Skeletal muscle satellite cell (primary cell): Measurements from ENCODE around the gene TMEM240.
"Not testable (repeated sequence)": the region's sequence is repeated elsewhere in the genome, so short reads cannot be mapped to it uniquely, and the experiment has no call there.

ENCODE experiments used
- H3K27me3 ChIP-seq: 2 replicates; pipeline ENCODE4 v1.7.0; 2013; ENCODE audit warnings: low read length; ENCODE audit not compliant: control insufficient read depth, insufficient read depth
- H3K36me3 ChIP-seq: 2 replicates; pipeline ENCODE4 v1.7.0; 2013; ENCODE audit warnings: mild to moderate bottlenecking, control low read depth, low read length; ENCODE audit not compliant: insufficient read depth
- H3K4me1 ChIP-seq: 2 replicates; pipeline ENCODE4 v1.7.0; 2013; ENCODE audit warnings: low read length; ENCODE audit not compliant: control insufficient read depth, insufficient read depth
- H3K4me2 ChIP-seq: 2 replicates; pipeline ENCODE4 v1.7.0; 2013; ENCODE audit warnings: mild to moderate bottlenecking, low read length
- H3K4me3 ChIP-seq: 2 replicates; pipeline ENCODE4 v1.7.0; 2013; ENCODE audit warnings: low read length
- H3K9ac ChIP-seq: 2 replicates; pipeline ENCODE4 v1.7.0; 2013; ENCODE audit warnings: mild to moderate bottlenecking, low read depth, low read length, moderate library complexity
- H3K9me3 ChIP-seq: replicated peaks from 2 replicates; pipeline ENCODE4 v1.7.0; 2013; ENCODE audit warnings: mild to moderate bottlenecking, control low read depth, low read length

TMEM240 gene

DNA sequence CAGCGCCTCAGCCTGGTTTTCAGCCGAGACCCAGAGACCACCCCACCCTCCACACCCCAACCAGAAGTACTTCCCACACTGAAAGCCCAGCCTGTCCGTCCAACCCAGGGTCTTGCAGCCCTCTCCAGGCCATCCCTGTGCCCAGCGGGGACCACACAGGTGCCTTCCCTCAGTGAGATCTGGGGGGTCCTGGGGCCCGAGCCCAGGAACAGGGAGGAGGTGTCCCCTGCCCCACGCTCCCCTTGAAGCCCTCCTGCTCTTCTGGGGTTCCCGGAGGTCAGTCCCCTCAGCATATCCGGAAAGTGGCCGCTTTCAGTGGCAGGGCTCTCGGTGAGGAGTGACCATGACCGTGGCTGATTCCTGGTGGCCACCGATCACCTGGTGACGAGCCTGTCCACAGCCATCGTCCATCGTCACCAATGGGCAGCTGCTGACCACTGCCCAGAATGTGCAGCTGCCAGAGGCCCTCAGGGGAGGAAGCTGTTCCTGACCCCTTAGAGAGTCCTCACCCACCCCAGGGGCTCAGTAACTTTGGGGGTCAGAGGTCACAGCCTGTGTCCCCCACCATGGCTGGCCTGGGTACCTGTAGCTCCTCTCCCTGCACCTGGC lies 3.4 kb downstream of the TMEM240 start:
- no peaks in the 10 kb centered on the region for H3K27me3 ChIP-seq
- H3K36me3 ChIP-seq: peaks cover 23% of the 10 kb centered on the region
- H3K9ac ChIP-seq: no peak overlapping the region
- no peaks in the 10 kb centered on the region for H3K9me3 ChIP-seq
- H3K4me1 ChIP-seq: peaks cover 5% of the 10 kb centered on the region
- no peak overlapping the region for H3K4me2 ChIP-seq
- H3K4me3 ChIP-seq: no peak overlapping the region

DNA sequence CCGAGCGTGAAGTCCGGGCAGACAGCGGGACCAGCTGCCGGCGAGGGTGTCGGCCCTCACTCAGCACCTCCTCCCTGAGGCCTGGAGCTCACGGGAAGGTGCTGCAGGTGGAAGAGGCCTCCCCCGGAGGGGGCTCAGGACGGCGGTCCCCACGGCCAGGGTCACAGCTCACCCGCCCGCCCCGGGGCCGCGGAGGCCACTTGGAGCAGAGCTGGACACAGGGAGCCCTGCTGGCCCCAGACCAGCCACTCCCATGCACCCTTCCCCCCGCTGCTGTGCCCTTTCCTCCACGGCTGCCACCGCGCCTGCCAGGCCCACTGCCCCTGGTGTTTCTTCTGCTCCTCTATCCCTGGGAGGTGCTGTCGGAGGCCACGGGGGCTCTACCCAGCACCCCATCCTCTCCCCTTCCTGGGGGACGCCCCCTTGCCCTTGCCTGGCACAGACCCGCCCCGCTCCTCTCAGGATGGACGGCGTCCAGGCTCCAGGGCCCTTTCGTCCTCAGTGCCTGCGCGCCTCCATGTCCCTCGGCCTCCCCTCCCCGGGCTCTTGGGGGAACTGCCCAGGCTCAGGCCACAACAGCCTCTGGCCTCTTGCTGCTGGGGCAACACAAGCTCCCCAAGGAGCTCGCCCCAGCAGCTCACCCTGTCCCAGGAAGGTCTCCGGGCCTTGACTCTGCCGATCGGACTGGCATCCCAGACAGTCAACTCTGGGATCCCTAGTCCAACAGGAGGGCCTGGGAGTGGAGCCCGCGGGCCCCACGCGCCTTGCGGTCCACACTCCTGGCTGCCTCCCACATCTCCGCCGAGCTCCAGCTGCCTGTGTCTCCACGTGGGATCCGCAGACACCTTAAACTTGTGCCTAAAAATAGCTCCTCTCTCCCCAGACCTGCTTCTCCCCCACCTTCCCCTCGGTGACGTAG lies 4.1 kb downstream of the TMEM240 start:
- no peak overlapping the region for H3K4me2 ChIP-seq
- no peaks in the 10 kb centered on the region for H3K27me3 ChIP-seq
- H3K9ac ChIP-seq: no peak overlapping the region
- no peak overlapping the region for H3K4me3 ChIP-seq
- peaks cover 3% of the 10 kb centered on the region for H3K9me3 ChIP-seq
- peaks cover 16% of the 10 kb centered on the region for H3K36me3 ChIP-seq
- peaks cover 5% of the 10 kb centered on the region for H3K4me1 ChIP-seq

DNA sequence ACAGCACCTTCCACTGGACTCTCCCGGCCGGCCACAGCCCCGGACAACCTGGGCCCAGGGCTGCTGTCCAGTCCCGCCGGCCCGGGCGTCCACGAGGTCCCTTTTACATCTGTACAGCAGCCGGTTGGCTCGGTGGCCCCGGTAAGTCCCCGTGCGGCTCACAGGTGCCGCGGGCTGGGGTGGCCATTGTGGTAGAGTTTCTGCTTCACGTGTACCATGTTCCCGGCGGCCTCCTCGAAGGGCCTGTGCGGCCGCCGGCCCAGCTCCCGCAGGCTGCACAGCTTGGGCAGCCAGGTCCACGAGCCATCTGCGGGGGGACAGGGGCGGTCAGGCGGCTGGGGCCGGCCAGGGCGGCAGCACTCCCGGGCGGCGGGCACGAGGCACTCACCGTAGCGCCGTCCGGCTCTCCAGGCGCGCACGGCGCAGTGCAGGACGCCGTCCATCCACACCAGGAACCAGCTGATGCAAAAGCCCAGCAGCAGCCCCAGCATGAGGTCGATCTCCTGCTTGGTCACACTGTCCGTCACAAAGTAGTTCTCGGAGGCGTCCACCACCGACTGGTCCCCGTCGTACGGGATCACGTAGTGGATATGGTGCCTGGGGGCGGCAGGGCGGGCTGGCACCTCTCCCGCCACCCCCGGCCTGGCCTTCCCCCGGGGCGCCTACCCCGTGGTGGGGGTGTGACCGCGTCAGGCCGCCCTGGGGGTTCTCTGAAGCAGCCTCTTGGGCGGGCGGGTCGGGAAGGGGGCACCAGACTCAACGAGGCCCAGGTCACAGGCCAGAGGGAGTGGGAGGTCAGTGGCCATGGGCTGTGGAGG lies 5.0 kb downstream of the TMEM240 start:
- H3K27me3 ChIP-seq: no peaks in the 10 kb centered on the region
- H3K9me3 ChIP-seq: peaks cover 3% of the 10 kb centered on the region
- H3K4me2 ChIP-seq: no peak overlapping the region
- no peak overlapping the region for H3K4me3 ChIP-seq
- H3K9ac ChIP-seq: no peak overlapping the region
- H3K4me1 ChIP-seq: no peaks in the 10 kb centered on the region
- H3K36me3 ChIP-seq: peaks cover 11% of the 10 kb centered on the region

DNA sequence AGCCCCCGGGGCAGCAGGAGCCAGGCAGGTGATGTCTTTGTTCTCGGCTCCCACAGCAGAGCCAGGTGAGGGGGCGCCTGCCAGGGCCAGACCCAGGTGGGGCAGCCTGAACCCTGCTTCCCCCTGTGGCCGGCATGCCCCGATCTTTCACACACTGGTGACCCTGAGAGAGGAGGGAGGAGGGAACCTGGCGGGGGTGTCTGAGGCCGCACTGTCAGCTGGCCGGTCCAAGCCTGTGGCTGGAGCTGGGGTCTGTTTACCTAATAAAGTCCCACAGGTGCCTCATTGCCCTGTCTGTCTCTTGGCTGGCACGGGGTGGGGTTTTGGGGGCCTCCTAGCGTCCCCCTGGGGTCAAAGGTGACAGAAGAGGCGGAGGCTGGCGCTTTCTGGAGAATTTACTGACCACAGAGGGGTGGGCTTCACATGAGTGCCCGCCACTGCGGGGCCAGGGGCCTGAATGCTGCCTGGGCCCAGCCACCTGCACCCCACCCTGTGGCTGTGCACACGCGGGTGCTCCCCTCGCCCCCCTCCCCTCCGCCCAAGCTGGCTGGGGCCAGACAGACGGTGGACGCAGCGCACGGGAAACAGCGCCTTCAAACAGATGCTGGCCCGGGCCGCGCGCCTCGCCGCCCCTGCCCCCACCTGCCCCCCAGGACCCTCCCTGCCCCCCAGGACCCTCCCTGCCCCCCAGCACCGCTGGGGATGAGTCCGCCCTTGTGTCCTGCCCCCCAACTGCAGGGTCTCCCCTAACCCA lies 5.8 kb downstream of the TMEM240 start:
- no peaks in the 10 kb centered on the region for H3K27me3 ChIP-seq
- H3K9me3 ChIP-seq: peaks cover 3% of the 10 kb centered on the region
- no peaks in the 10 kb centered on the region for H3K4me1 ChIP-seq
- H3K4me2 ChIP-seq: no peak overlapping the region
- H3K36me3 ChIP-seq: peaks cover 18% of the 10 kb centered on the region
- H3K9ac ChIP-seq: no peak overlapping the region
- no peak overlapping the region for H3K4me3 ChIP-seq

DNA sequence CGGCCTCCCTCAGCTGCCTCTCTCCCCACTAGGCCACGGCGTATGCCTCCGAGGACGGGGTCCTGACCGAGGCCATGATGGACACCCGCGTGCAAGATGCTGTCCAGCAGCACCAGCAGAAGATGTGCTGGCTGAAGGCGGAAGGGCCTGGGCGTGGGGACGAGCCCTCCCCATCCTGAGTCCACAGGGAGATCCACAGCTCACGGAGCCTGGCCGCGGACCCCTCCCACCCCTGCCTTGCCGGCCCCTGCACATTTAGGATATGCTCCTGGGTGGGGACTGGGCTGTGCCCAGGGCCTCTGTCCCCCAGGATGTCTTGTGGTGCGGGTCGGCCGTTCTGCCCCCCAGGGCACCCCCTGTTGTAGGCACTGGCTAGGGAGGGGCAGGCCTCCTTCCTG lies 6.5 kb downstream of the TMEM240 start:
- peaks cover 22% of the 10 kb centered on the region for H3K36me3 ChIP-seq

DNA sequence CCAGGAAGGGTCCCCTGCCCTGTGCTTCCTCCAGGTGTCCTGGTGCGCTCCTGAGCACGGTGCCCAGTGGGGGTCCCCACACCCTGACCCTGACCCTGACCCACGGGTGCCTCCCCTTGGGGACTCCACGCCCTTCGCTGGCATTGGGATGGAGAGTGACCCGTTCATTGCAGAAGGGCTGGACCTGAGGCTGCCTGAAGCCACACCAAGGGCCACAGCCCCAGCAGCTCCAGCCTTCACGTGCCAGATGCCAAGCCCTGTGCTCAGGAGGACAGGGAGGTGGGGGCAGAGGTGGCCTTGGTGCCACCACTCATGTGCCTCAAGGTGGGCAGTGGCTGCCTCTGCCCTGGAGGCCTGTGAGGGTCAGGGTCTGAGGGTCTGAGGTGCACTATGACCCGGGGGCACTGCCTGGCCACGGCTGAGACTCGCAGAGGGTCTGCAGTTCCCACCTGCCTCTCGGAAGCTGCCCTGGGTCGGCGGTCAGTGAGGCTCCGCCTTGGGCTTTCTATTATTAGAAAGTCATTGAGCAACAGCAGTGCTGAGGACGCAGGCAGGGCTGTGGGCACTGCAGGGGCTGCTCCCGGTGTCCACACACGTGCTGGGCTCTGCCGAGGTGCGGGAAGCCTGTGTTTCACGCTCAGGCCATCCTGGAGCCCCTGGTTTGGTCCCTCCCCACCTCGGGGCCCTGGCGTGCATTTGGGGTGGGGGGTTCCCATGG lies 7.1 kb downstream of the TMEM240 start:
- H3K4me3 ChIP-seq, H3K9me3 ChIP-seq, H3K27me3 ChIP-seq, H3K4me1 ChIP-seq, H3K4me2 ChIP-seq, H3K9ac ChIP-seq: not testable (repeated sequence)
- peaks cover 26% of the 10 kb centered on the region for H3K36me3 ChIP-seq

More for the DNA sequence above, 6.5 kb downstream of the TMEM240 start:
- H3K4me3 ChIP-seq, H3K9ac ChIP-seq, H3K4me1 ChIP-seq, H3K27me3 ChIP-seq, H3K9me3 ChIP-seq, H3K4me2 ChIP-seq: not testable (repeated sequence)

DNA sequence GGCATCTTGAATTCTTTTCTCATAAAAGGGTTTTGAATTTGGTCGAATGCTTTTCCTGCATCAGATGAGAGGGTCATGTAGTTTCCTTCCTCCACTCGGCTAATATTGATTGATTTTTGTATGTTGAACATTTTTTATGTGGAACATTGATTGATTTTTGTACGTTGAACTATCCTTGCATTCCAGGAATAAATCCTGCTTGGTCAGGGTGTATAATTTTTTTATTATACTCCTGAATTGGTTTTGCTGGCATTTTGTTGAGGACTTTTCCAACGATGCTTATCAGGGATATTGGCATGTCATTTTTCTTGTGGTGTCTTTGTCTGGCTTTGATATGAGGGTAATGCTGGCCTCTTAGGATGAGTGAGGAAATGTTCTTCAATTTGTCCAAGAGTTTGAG lies 8.5 kb downstream of the TMEM240 start:
- Histone ChIP-seq H3K9me3 (peaks cover 3% of the 10 kb centered on the region), H3K36me3 (peaks cover 25% of the 10 kb centered on the region), H3K4me2 (no peak overlapping the region), H3K4me1 (no peaks in the 10 kb centered on the region), H3K4me3 (no peak overlapping the region), H3K9ac (no peak overlapping the region), H3K27me3 (no peaks in the 10 kb centered on the region)

DNA sequence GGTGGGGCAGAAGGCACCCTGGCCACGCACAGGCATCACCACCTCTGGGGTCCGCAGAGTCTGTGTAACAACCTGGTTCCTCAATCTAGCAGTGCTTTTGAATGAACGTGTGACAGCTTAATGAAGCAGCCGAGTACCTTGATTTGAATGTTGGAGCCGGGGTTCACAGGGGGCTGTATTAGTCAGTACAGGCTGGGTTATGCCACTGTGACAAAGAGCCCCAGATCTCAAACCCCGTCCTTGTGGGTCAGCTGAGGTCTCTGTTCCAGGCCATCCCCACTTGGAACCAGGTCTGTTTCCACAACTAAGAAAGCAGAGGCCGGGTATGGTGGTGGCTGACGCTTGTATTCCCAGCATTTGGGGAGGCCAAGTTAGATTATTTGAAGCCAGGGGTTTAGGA lies 10.5 kb downstream of the TMEM240 start:
- Histone ChIP-seq H3K36me3 (peaks cover 35% of the 10 kb centered on the region), H3K9me3 (peaks cover 3% of the 10 kb centered on the region), H3K9ac (no peak overlapping the region), H3K4me3 (no peak overlapping the region), H3K27me3 (no peaks in the 10 kb centered on the region), H3K4me1 (no peaks in the 10 kb centered on the region), H3K4me2 (no peak overlapping the region)

DNA sequence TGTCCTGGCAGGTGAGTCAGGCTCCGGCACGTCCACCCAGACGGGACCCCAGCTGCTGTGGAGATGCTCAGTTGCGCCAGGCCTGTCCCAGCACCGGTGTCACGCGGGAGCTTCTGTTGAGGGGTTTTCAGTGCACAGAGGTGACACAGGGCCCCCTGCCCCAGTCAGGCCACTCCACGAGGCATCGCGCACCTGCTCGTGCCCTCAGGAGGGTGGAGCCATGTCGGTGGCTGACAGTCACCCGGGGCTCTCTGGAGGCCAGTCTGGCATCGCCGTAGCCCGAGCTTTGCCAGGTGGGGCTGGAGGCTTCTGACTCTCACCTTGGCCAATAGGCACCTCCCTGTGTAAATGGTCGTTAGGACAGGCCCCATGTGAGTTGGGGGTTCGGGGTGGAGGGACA lies 11.1 kb downstream of the TMEM240 start:
- Histone ChIP-seq H3K4me2 (no peak overlapping the region), H3K36me3 (peaks cover 37% of the 10 kb centered on the region), H3K4me3 (no peak overlapping the region), H3K4me1 (no peaks in the 10 kb centered on the region), H3K9me3 (peaks cover 3% of the 10 kb centered on the region), H3K27me3 (no peaks in the 10 kb centered on the region), H3K9ac (no peak overlapping the region)

DNA sequence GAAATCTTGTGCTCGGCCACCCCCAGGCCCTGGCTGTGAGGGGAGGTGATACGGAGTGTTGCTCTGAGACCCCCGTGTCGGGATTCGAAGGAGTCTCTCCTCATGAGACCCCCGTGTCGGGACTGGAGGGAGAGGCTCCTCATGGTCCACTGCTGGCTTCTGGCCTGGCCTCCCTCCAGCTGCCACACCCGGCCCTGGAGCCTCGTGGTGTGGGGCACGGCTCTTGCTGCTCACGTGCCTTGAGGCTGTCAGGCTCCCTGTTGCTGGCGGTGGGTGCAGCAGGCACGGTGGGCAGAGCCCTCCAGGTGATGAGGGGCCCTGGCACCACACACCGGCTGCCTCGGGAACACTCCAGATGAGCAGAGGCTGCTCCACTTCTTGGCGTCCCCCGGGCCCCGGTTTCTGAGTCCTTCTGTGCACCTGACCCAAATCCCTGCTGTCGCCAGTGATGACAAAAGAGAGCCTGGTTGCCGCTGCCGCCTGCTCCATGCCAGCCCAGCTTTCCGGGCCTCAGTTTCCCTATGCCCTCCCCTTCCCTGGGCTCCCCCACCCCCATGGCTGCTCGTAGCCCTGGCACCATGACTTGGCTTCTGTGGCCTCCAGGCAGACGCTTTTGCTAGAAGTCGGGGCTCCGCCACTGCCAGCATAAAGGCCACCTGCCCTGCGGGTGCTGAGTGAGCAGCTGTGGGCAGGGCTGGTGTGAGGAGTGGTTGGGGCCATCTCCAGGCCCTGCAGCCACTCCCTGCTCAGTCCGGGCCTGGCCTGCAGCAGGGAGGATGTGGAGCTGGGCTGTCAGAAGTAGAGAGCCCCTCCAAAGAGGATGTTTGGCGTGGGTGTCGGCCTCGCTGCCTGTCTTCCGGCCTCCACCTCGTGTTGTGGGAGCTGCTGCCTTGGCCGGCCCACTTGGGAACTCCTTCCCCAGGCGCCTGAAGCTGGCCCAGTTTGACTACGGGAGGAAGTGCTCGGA lies 11.8 kb downstream of the TMEM240 start:
- H3K4me3 ChIP-seq: no peak overlapping the region
- peaks cover 3% of the 10 kb centered on the region for H3K9me3 ChIP-seq
- no peaks in the 10 kb centered on the region for H3K27me3 ChIP-seq
- H3K36me3 ChIP-seq: peaks cover 39% of the 10 kb centered on the region
- H3K9ac ChIP-seq: no peak overlapping the region
- H3K4me1 ChIP-seq: no peaks in the 10 kb centered on the region
- no peak overlapping the region for H3K4me2 ChIP-seq
